HG02759 (cell line): Measurements from ENCODE around the gene ABCC5.
"Not testable (repeated sequence)": the region's sequence is repeated elsewhere in the genome, so short reads cannot be mapped to it uniquely, and the experiment has no call there.

Source experiments
- ATAC-seq: cut with Tn5 transposase; IDR thresholded peaks from one replicate; pipeline ENCODE4 v1.9.1; 2021; ENCODE audit warnings: mild to moderate bottlenecking, moderate library complexity; ENCODE audit not compliant: unreplicated experiment

Gene ABCC5

GRCh38 chr3:184016811-184017671 lies 643 bp downstream of the ABCC5 start:
- ATAC-seq: peak; percentile 81

- no peak for ATAC-seq
These were observed 1.5 kb downstream of the ABCC5 start for GRCh38 chr3:184016169-184016570.

GRCh38 chr3:184015381-184016019 lies 2.2 kb downstream of the ABCC5 start:
- ATAC-seq: no peak

- no peak for ATAC-seq
These were observed 5.5 kb downstream of the ABCC5 start for GRCh38 chr3:184011937-184012889.

GRCh38 chr3:184011230-184011876 lies 6.3 kb downstream of the ABCC5 start:
- ATAC-seq: no peak

- ATAC-seq: no peak
These were observed 9.5 kb downstream of the ABCC5 start for GRCh38 chr3:184008161-184008560.

GRCh38 chr3:184007143-184007813 lies 10.4 kb downstream of the ABCC5 start:
- ATAC-seq: not testable (repeated sequence)

- peak; percentile 91 for ATAC-seq
These were observed 11.7 kb downstream of the ABCC5 start for GRCh38 chr3:184005941-184006507.

- no peak for ATAC-seq
These were observed 13.2 kb downstream of the ABCC5 start for GRCh38 chr3:184004476-184004875.

GRCh38 chr3:184003187-184003967 lies 14.3 kb downstream of the ABCC5 start:
- no peak for ATAC-seq

GRCh38 chr3:184002469-184002868 lies 15.2 kb downstream of the ABCC5 start:
- ATAC-seq: no peak

- no peak for ATAC-seq
These were observed 15.9 kb downstream of the ABCC5 start for GRCh38 chr3:184001761-184002160.

- ATAC-seq: no peak
These were observed 26.3 kb downstream of the ABCC5 start for GRCh38 chr3:183991403-183991802.

- no peak for ATAC-seq
These were observed 29.4 kb downstream of the ABCC5 start for GRCh38 chr3:183988216-183988790.

- ATAC-seq: no peak
These were observed 30.6 kb downstream of the ABCC5 start for GRCh38 chr3:183987000-183987600.

- ATAC-seq: no peak
These were observed 32.6 kb downstream of the ABCC5 start for GRCh38 chr3:183984749-183985729.

- no peak for ATAC-seq
These were observed 33.5 kb downstream of the ABCC5 start for GRCh38 chr3:183984127-183984740.
